ENCODE results near the gene RLN3.

RLN3 gene

GRCh38 chr19:14061081-14061749 is 33.3 kb downstream of the RLN3 start:
- DNase-seq (ENCODE audit: low read depth): no peak
- no peak overlapping the region for H3K4me3 ChIP-seq (ENCODE audit: low read depth, low read length)
- TF ChIP-seq, protein P1, sequence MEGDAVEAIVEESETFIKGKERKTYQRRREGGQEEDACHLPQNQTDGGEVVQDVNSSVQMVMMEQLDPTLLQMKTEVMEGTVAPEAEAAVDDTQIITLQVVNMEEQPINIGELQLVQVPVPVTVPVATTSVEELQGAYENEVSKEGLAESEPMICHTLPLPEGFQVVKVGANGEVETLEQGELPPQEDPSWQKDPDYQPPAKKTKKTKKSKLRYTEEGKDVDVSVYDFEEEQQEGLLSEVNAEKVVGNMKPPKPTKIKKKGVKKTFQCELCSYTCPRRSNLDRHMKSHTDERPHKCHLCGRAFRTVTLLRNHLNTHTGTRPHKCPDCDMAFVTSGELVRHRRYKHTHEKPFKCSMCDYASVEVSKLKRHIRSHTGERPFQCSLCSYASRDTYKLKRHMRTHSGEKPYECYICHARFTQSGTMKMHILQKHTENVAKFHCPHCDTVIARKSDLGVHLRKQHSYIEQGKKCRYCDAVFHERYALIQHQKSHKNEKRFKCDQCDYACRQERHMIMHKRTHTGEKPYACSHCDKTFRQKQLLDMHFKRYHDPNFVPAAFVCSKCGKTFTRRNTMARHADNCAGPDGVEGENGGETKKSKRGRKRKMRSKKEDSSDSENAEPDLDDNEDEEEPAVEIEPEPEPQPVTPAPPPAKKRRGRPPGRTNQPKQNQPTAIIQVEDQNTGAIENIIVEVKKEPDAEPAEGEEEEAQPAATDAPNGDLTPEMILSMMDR (conservative IDR thresholded peaks at IDR 0.05; ENCODE audit: low read depth, low read length): no peak

DNA sequence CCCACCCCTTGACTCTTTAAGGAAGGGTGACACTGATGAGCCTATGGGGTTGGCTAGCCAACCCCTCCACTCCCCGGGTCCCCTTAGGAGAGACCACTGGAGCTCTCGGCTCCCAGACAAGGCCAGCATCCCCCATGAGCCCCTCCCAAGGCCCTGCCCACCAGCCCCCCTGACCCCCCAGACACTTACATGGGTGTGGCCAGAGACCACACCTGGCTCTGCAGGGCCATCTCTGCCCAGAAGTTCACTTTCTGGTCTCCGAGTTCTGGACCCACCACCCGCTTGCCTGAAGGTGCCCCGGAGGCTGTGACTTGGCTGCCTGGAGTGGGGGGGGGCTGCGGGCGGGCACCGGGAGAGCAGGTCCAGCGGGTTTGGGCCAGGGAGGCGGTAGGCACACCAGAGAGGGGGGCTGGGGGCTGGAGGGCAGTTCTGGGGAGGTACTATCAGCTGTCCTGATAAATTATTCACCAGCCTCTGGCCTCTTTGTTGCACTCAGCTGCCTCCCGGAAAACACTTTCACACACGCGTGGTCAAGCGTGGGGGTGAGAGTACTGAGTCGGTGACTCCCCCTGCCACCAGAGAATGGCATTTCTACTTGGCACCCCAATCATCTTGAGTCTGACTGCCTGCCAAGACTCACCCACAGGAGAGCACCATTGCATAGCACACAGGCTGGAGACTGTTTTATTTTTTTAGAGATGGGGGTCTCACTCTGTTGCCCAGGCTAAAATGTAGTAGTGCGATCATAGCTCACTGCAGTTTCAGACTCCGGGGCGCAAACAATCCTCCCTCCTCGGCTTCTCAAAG is 34.0 kb downstream of the RLN3 start, which contains the start of gene PALM3:
TSS of gene PALM3 (minus strand) at position 326 of the 807 bp plus-strand sequence. CDS start at position 230, 96 bp downstream.
- no peak within 1 kb of the TSS for H3K4me3 ChIP-seq (ENCODE audit: low read depth, low read length)
- no peak for DNase-seq (ENCODE audit: low read depth)
- TF ChIP-seq, protein P1 (conservative IDR thresholded peaks at IDR 0.05; ENCODE audit: low read depth, low read length): no peak

DNA sequence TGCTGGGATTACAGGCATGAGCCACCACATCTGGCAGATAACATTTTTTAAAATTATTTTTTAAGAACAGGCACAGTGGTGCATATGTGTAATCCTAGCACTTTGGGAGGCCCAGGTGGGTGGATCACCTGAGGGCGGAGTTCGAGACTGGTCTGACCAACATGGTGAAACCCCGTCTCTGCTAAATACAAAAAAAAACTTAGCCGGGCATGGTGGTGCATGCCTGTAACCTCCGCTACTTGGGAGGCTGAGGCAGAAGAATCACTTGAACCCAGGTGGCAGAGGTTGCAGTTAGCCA is 34.6 kb downstream of the RLN3 start:
- H3K4me3 ChIP-seq (ENCODE audit: low read depth, low read length): no peak overlapping the region
- DNase-seq (ENCODE audit: low read depth): no peak
- TF ChIP-seq, protein P1 (conservative IDR thresholded peaks at IDR 0.05; ENCODE audit: low read depth, low read length): no peak

- no peak for DNase-seq (ENCODE audit: low read depth)
- TF ChIP-seq, protein P1 (conservative IDR thresholded peaks at IDR 0.05; ENCODE audit: low read depth, low read length): no peak
- no peak overlapping the region for H3K4me3 ChIP-seq (ENCODE audit: low read depth, low read length)
Observed at GRCh38 chr19:14063105-14063504, 35.2 kb downstream of the RLN3 start.

DNA sequence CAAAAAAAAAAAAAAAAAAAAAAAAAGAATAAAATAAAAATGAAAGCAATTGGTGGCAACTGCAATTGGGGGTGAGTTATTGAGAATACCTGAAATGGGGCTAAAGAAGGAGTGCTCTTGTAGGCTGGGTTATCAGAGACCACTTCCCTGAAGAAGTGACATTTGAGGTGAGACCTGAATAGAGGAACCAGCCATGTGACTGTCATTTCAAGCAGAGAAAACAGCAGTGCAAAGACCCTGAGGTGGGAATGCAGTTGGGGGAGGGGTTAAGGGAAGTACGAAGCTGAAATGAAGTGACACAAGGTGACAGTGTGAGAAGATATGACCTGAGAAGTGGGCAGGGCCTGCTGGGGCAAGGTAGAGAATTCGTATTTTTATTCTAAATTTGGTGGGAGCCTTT is 38.2 kb downstream of the RLN3 start:
- no peak for DNase-seq (ENCODE audit: low read depth)
- H3K4me3 ChIP-seq (ENCODE audit: low read depth, low read length): no peak overlapping the region
- TF ChIP-seq, protein P1 (conservative IDR thresholded peaks at IDR 0.05; ENCODE audit: low read depth, low read length): no peak

DNA sequence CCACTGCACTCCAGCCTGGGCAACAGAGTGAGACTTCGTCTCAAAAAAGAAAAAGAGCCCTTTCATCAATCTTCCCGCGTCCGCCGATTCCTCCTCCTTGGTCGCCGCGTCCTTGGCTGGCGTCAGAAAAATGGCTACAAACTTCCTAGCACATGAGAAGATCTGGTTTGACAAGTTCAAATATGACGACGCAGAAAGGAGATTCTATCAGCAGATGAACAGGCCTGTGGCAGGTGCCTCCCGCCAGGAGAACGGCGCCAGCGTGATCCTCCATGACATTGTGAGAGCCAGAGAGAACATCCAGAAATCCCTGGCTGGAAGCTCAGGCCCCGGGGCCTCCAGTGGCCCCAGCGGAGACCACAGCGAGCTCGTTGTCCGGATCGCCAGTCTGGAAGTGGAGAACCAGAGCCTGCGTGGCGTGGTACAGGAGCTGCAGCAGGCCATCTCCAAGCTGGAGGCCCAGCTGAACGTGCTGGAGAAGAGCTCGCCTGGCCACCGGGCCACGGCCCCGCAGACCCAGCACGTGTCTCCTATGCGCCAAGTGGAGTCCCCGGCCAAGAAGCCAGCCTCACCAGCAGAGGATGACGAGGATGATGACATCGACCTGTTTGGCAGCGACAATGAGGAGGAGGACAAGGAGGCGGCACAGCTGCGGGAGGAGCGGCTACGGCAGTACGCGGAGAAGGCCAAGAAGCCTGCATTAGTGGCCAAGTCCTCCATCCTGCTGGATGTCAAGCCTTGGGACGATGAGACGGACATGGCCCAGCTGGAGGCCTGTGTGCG is 42.5 kb downstream of the RLN3 start:
- no peak for DNase-seq (ENCODE audit: low read depth)
- TF ChIP-seq, protein P1 (conservative IDR thresholded peaks at IDR 0.05; ENCODE audit: low read depth, low read length): no peak
- H3K4me3 ChIP-seq (ENCODE audit: low read depth, low read length): no peak overlapping the region
